Activated effector memory CD4-positive, alpha-beta T cell treated with anti-CD3 and anti-CD28 coated beads, Interleukin-2, amount 50 U/mL, for 16 hours (primary cell): ENCODE results near the gene MRPL21.

ENCODE experiments used
- DNase-seq: peaks from one replicate; pipeline ENCODE4 v3.0.0-alpha.2; 2020

MRPL21 gene

GRCh38 chr11:68905421-68906360 is 2.1 kb upstream of the MRPL21 start:
- peak; percentile 44 for DNase-seq

DNA sequence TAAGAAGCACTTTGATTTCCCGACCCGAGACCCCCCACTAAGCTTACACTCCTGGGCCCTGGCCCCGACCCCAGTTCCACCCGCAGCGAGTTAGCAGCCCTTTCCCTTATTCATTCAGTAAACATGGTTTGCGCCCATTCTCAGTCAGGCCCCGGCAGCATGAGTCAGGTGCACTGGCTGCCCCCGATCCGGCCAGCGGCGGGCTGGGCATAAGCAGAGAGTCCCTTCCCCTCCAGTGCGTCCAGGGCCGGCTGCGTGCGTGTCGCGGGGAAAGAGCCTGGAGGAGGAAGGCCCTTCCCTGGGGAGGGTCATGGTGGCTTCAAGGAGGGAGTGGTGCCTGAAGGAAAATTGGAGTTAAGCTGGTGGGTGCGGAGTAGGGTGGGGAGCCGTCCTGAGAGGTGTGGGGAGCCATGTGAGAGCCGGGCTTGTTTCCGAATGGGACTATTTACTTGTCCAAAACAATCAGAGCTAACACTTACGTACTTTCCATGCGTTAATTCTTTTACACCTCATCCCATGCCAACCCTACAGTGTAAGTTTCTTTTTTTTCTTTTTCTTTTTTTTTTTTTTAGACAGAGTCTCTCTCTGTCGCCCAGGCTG is 716 bp upstream of the MRPL21 start:
- peak; percentile 75 for DNase-seq

DNA sequence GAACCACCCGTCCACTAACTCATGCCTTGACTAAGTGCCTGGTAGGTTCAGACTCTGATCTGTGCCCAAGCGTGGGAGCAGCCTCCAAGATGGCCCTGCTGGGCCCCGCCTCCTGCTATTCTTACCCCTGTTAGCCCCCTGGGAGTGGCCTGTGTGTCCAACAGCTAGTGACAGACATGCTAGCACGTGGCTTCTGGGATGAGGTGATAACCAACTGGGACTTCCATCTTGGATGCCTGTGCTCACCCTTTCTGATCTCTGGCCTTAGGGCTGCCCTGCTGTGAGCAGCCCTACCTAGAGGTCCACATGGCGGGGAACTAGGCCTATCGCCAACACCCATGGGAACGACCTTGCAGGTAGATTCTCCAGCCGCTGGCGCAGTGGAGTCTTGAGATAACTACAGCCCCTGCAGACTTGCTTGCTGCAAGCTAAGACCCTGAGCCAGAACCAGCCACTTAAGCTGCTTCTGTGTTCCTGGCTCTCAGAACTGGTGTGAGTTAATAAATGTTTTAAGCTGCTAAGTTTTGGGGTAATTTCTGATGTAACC is 2.7 kb downstream of the MRPL21 start:
- DNase-seq = no peak

DNA sequence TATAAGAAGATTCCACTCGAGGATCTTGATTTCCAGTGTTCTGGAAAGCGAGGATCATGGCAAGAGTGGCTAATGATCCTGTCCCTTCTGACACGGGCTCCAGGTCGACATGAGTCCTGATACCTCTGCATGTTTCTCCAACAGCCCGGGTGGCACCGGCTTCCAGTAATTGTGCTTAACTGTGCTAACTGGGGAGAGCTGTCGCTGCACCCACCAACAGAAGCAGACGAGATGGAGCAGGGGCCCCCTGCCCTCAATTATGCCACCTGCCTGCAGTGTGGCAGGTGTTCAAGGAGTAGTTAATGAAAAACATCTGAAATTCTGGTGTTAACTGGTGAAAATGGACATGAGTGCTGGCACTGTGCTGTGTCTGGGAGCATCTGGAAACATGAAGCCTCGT is 6.2 kb downstream of the MRPL21 start:
- peak; percentile 48 for DNase-seq

DNA sequence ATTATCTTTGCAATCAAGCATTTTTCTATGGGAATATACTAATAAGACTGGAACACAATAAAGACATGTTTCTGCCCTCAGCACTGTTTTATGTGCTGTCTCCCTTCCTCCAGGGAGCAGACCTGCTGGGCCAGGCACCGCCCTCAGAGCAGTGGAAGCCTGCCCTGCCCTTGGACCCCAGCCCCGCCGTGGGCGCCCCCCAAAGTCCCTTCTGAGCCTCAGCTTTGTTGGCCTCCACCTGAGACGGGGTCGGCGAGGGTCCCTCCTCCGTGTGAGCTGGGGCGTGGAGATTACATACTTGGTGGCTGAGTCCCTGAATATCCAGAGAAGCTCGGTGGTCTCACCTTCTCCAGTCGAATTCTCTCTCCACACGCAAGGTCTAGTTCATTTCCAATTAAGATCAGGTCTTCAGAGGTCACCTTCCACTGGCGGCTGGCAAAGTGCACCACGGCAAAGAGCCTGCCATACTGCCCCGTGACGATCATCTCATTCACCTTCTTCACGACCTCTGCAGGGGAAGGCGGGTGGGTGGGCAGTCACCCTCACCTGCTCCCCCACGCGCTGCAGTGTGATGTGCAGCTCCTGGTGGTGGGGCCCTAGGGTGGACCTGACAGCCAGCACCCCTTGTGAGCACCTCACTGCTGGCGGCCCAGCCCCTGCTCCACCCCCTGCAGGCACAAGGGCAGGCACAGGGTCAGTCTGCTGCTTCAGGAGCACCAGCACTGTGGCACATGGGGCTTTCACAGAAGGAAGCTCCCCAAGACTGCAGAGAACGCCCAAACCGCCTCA is 7.3 kb downstream of the MRPL21 start:
- DNase-seq = peak; percentile 59

GRCh38 chr11:68893282-68893681 is 10.3 kb downstream of the MRPL21 start:
- DNase-seq = no peak

DNA sequence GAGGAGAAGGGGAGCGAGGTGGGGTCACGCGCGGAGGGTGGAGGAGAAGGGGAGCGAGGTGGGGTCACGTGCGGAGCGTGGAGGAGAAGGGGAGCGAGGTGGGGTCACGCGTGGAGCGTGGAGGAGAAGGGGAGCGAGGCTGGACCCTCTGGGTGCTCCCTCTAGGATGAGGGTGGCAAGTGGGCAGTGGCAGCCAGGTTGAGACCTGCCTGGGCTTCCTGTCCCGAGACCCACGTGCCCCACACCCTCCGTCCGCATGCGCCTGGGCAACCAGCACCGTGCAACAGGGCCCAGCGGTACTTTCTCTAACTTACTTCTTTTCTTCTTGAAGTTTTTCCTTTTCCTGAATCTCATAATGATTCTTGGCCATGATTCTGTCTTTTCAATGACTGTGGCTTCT is 11.1 kb downstream of the MRPL21 start:
- DNase-seq = no peak

DNA sequence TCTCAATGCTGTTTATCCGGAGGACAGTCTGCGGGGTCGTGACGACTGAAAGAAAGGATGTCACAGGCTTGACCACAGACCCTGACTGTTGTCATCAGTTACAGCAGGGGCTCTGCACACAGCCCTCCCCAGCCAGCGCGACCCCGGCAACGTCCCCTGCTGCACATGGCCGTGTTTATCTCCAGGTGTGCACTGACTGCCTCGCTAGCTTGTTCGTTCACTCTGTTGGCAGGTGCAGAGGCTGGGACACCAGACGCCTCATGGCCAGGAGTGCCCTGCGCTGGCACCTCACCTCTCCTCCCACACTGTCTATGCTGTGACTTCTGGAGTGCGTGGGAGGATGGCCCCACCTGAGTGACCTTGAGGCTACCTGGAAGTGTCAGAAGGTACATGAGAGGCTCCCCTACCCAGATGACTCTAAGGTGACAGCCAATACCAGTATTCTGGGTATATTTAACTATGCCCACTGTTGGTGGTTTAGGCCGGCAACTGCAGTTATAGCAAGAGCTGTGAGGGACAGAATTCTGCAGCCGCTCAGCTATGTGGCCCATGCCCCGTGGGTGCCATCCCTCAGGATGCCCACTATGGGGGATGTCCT is 12.2 kb downstream of the MRPL21 start:
- no peak for DNase-seq

GRCh38 chr11:68890490-68891231 is 13.0 kb downstream of the MRPL21 start:
- no peak for DNase-seq

DNA sequence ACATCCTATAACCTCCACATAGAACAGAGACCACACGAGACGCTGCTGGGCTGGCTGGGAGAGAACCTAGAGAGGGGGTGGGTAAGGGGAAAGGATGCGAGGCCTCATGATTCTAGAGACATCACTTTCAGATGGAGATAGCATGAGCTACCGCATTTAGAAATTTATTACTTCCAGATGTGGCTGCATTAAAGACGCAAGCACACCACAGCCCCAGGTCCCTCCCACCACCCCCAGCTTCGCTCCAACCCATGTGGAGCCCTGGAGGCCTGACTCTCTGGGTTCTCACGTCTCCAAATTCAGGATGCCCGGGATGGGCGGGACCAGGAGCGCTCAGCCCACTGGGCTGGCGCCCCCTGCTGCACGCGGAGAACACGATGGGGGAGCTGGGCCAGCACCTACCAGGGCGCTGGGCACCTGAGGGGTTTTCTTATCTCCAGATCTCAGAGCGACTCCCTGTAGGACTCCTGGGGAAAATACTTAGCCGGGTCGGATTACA is 13.6 kb downstream of the MRPL21 start:
- DNase-seq = no peak

DNA sequence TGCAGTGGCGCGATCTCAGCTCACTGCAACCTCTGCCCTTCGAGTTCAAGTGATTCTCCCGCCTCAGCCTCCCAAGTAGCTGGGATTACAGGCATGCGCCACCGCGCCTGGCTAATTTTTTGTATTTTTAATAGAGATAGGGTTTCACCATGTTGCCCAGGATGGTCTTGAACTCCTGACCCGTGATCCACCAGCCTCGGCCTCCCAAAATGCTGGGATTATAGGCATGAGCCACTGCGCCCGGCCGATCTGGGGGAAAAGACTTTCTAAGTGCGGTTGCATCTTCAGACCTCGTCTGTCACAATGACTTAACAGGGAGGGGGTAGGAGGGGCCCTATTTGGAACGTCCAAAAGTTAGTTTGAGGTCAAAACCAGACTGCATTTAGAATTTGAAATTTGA is 18.8 kb downstream of the MRPL21 start:
- peak; percentile 13 for DNase-seq

DNA sequence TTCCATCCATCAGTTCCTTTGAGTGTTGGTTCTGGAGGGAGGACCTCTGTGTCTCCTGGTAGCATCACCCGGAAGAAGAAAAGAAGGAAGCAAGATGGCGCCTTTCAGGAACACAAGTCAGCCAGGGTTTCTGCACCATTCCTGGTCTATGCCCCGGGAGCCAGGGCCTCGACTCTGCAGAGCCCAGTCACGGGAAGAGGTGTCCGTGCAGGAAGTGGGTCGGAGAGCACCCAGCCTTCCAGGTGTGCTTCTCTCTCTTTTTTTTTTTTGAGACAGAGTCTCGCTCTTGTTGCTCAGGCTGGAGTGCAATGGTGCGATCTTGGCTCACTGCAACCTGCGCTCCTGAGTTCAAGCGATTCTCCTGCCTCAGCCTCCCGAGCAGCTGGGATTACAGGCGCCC is 21.2 kb downstream of the MRPL21 start:
- peak; percentile 14 for DNase-seq

DNA sequence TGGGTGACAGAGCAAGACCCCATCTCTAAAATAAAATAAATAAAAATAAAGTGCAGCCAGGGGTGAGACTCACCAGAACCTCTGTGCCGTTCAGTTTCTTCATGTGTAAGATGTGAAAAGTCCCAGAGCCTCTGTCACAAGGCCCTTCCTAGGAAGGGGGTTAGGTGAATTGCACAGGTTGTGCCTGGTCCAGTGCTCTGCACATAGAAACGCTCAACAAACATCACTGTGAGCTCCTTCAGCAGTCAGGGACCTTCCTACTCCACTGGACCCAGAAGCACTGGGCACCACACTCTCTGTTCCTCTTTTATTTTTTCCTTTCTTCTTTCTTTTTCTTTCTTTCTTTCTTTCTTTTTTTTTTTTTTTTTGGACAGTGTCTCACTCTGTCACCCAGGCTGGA is 22.3 kb downstream of the MRPL21 start:
- DNase-seq = peak; percentile 2

GRCh38 chr11:68880851-68881250 is 22.8 kb downstream of the MRPL21 start:
- peak; percentile 24 for DNase-seq

GRCh38 chr11:68878022-68878421 is 25.6 kb downstream of the MRPL21 start:
- no peak for DNase-seq

DNA sequence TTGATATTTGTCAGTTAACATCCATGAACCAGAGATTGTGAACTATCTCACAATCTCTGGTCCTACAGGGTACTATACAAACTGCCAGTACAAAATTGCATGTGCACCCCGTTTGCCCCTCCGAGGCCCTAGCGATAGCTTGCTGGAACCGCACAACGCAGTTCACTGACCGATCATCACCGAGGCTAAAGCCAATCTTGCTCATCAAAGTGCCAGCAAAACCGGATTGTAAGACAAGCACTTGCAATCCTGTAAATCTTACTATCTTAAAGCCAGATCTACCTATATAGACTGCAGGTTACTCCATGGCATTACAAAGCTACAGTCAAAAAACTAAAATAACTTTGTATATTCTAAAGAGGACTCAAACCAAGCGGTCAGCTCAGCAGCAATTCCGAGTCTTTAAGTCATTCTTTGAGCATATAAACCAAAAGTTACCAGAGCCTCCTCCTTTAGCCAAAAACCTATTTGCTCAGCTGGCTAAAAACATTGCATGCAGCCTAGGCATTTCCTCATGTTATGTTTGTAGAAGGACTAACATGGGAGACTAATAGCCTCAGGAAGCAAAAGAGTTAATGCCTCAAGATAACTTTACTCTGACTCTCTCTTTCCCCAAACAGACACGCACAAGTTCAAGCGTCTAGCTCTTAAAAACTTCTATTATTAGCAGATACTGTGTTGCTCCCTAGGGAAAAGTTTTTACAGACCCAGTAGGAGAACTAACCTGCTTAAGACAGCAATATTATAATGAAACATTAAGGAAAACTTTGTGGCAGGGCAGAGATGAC is 31.2 kb downstream of the MRPL21 start:
- no peak for DNase-seq

DNA sequence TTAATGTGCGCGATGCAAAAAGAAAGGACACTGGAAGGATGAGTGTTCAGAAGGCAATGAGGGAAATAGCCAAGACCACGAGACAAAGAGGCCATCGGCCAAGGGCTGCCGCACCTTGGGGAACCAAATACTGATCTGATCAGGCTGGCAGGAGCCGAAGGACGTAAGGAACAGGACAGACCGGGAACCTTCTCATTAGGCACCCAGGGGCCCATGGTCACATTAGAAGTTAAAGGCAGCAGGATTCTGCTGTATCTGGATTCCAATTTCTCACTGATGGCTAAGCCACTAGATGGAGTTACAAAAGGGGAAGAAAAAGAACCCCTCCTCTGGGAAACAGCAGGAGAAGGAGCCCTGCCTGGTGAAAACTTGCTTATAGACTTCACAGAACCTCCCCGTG is 33.2 kb downstream of the MRPL21 start:
- DNase-seq = no peak

GRCh38 chr11:68868221-68868835 is 35.3 kb downstream of the MRPL21 start:
- DNase-seq = no peak

GRCh38 chr11:68867066-68867465 is 36.6 kb downstream of the MRPL21 start:
- DNase-seq = no peak

DNA sequence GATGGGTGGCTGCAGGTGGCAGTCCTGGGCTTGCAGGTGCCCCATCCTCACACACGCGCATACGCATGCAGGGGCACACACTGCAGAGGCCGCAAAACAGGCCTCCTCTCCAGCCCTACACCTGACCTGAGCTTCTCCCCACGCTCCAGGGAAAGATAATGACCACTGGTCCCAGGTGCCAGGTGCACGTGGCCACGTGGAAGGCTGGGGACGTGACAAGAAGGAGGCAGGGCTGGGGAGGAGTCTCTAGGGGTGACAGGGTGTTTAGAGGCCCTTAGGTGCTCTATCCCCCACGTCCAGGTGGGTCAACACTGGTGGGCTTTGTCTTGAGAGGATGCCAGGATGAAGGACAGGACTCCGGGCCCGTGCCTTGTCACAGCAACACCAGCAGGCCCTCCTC is 38.4 kb downstream of the MRPL21 start:
- DNase-seq = no peak
